Hepatocyte (in vitro differentiated cells): Measurements from ENCODE around the gene RBBP4. TPM values are rescaled to one million over a fixed set of nuclear protein-coding genes. Genes with fewer than 3 reads are reported as not detected.
"Not testable (repeated sequence)": the region's sequence is repeated elsewhere in the genome, so short reads cannot be mapped to it uniquely, and the experiment has no call there.

ENCODE experiments used
- DNase-seq: peaks from one replicate; pipeline ENCODE4 v3.0.0-alpha.2; 2016; ENCODE audit warnings: low spot score
- H2AFZ ChIP-seq: fragments of 200-600 bp; sonication (generic); 2 replicates; pipeline ENCODE4 v1.6.0; 2016; ENCODE audit warnings: antibody characterized with exemption, mild to moderate bottlenecking
- H3K27ac ChIP-seq: fragments of 200-600 bp; sonication (generic); 2 replicates; pipeline ENCODE4 v1.5.1; 2016; ENCODE audit warnings: mild to moderate bottlenecking
- H3K27me3 ChIP-seq: fragments of 200-600 bp; sonication (generic); 2 replicates; pipeline ENCODE4 v1.6.1; 2016
- H3K36me3 ChIP-seq: fragments of 200-600 bp; sonication (generic); replicated peaks from 2 replicates; pipeline ENCODE4 v1.5.1; 2016; ENCODE audit warnings: low read depth; ENCODE audit not compliant: insufficient read depth
- H3K4me1 ChIP-seq: fragments of 200-600 bp; sonication (generic); 2 replicates; pipeline ENCODE4 v1.5.1; 2016; ENCODE audit warnings: mild to moderate bottlenecking, moderate library complexity; ENCODE audit not compliant: insufficient read depth
- H3K4me2 ChIP-seq: fragments of 200-600 bp; sonication (generic); 2 replicates; pipeline ENCODE4 v1.6.0; 2016
- H3K4me3 ChIP-seq: fragments of 200-600 bp; sonication (generic); 2 replicates; pipeline ENCODE4 v1.5.1; 2016; ENCODE audit warnings: mild to moderate bottlenecking
- H3K79me2 ChIP-seq: fragments of 200-600 bp; sonication (generic); 2 replicates; pipeline ENCODE4 v1.6.0; 2017; ENCODE audit warnings: mild to moderate bottlenecking
- H3K9me2 ChIP-seq: fragments of 200-600 bp; sonication (generic); replicated peaks from 2 replicates; pipeline ENCODE4 v1.6.0; 2017; ENCODE audit warnings: mild to moderate bottlenecking; ENCODE audit not compliant: insufficient read depth
- H3K9me3 ChIP-seq: fragments of 200-600 bp; sonication (generic); 2 replicates; pipeline ENCODE4 v1.5.1; 2016; ENCODE audit warnings: low read depth, mild to moderate bottlenecking
- H4K20me1 ChIP-seq: fragments of 200-600 bp; sonication (generic); 2 replicates; pipeline ENCODE4 v1.6.0; 2016; ENCODE audit warnings: mild to moderate bottlenecking; ENCODE audit not compliant: insufficient read depth, poor library complexity, severe bottlenecking
- CTCF ChIP-seq: fragments of 200-600 bp; sonication (generic); IDR thresholded peaks from 2 replicates; pipeline ENCODE4 v1.5.1; 2016; ENCODE audit warnings: antibody characterized with exemption, mild to moderate bottlenecking; ENCODE audit not compliant: poor library complexity
- EZH2 ChIP-seq: fragments of 200-600 bp; sonication (generic); IDR thresholded peaks from 2 replicates; pipeline ENCODE4 v1.6.1; 2016; ENCODE audit warnings: antibody characterized with exemption, mild to moderate bottlenecking, borderline replicate concordance
- EZH2phosphoT487 ChIP-seq: fragments of 200-600 bp; sonication (generic); IDR thresholded peaks from one replicate; pipeline ENCODE4 v1.6.1; 2018; ENCODE audit warnings: antibody characterized with exemption, mild to moderate bottlenecking, low read depth, moderate library complexity; ENCODE audit not compliant: unreplicated experiment, severe bottlenecking
- WGBS: methylation state at CpG from one replicate; pipeline ENCODE4 v1.1.6; 2016; ENCODE audit warnings: low lambda C conversion rate; ENCODE audit errors: missing lambda C conversion rate; 5-methylcytosine and 5-hydroxymethylcytosine counted together
- polyA plus RNA-seq: library from polyadenylated mRNA; unstranded; fragments of >200 nt; fragmentation: Nextera tagmentation; extraction: Ambion mirVana; gene quantifications from 2 replicates; pipeline ENCODE4 v1.2.1, GENCODE V29; 2016
- total RNA-seq: library from RNA; depleted of rRNA; stranded (reverse); fragments of >200 nt; gene quantifications from 2 replicates; pipeline ENCODE4 v1.2.3, GENCODE V29; 2014

Gene RBBP4
- total and polyA plus RNA-seq, 2 experiments from 2014 or later = 139 to 177 TPM

DNA sequence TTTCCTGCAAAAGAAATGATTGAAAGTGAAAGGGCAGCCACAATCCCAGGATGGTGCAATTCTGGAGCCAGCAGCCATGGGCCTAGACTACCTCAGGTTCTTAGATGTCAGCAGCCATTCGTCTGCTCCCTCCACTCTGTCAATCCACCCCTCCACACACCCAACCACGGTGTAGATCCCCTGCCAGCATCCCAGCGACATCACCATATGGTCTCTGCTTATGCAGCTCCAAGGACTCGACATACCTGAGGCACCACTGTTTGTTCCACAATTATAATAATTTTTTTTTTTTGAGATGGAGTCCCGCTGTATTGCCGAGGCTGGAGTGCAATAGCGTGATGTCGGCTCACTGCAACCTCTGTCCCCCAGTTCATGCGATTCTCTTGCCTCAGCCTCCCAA is 45.0 kb downstream of the RBBP4 start:
- Histone ChIP-seq H3K27me3 (no peaks in the 10 kb centered on the region), H3K36me3 (no peaks in the 10 kb centered on the region), H3K9me2 (no peaks in the 10 kb centered on the region), H4K20me1 (no peaks in the 10 kb centered on the region), H3K27ac (no peak overlapping the region), H2AFZ (no peak overlapping the region), H3K4me3 (no peak overlapping the region), H3K4me1 (peaks cover 4% of the 10 kb centered on the region), H3K79me2 (no peaks in the 10 kb centered on the region), H3K9me3 (no peaks in the 10 kb centered on the region), H3K4me2 (no peak overlapping the region)
- TF ChIP-seq EZH2 = no peak
- no peak for TF ChIP-seq CTCF
- TF ChIP-seq EZH2phosphoT487 = no peak
- DNase-seq = no peak
- 93% methylated on average over 9 of the region's 9 CpGs for WGBS

- WGBS = 92% methylated on average over 8 of the region's 8 CpGs
- H3K27ac ChIP-seq, H3K79me2 ChIP-seq: not testable (repeated sequence)
These were observed 46.0 kb downstream of the RBBP4 start for GRCh38 chr1:32696996-32697395.

GRCh38 chr1:32701421-32701911 is 50.5 kb downstream of the RBBP4 start:
- H3K4me2 ChIP-seq = peak overlapping the region; percentile 100
- no peaks in the 10 kb centered on the region for H3K27me3 ChIP-seq
- no peak for TF ChIP-seq EZH2
- TF ChIP-seq CTCF = no peak
- no peak for TF ChIP-seq EZH2phosphoT487
- H3K79me2 ChIP-seq = no peaks in the 10 kb centered on the region
- peak overlapping the region; percentile 94 for H3K27ac ChIP-seq
- no peak overlapping the region for H3K4me3 ChIP-seq
- DNase-seq = no peak
- peaks cover 33% of the 10 kb centered on the region for H3K4me1 ChIP-seq
- H3K36me3 ChIP-seq = no peaks in the 10 kb centered on the region
- no peaks in the 10 kb centered on the region for H3K9me2 ChIP-seq
- WGBS = 55% methylated on average over 6 of the region's 6 CpGs
- no peaks in the 10 kb centered on the region for H4K20me1 ChIP-seq
- no peak overlapping the region for H2AFZ ChIP-seq
- no peaks in the 10 kb centered on the region for H3K9me3 ChIP-seq

More at GRCh38 chr1:32696996-32697395, 46.0 kb downstream of the RBBP4 start:
- H3K9me3 ChIP-seq, H4K20me1 ChIP-seq, H3K36me3 ChIP-seq, DNase-seq, H2AFZ ChIP-seq, H3K27me3 ChIP-seq, H3K4me2 ChIP-seq, H3K4me3 ChIP-seq, H3K9me2 ChIP-seq: not testable (repeated sequence)
- H3K4me1 ChIP-seq = peaks cover 13% of the 10 kb centered on the region

DNA sequence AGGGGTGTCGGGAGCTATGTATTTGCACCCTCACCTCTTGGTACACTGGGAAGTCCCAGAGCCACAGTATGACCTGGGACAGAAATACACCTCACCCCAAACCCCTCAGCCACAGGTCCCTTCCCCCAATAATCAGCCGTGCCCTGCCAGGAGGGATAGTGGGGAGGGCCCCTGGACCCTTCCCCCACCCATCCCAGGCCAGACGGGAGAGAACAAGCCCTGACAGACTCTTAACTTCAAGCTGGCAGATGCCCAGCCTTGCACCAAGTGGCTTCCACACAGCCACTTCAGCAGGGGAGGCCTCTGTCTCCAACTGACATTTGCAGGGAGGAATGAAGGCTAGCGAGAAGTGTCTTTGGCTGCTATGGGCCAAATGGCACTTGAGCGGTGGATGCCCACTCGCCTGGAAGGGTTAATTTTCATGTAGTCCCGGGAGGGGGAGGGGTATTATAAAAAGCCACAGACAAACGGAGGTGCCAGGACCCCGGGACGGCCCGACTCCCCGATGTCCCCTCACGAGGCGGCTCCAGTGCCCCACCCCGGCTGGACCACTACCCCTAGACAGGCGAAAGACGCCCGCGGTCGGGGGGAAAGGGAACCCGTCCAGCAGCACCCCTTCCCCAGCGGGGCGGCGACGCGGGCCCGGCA is 51.1 kb downstream of the RBBP4 start:
- DNase-seq = no peak
- Histone ChIP-seq H3K79me2 (no peaks in the 10 kb centered on the region), H3K4me2 (peak overlapping the region; percentile 100), H4K20me1 (no peaks in the 10 kb centered on the region), H3K36me3 (no peaks in the 10 kb centered on the region), H2AFZ (peak overlapping the region; percentile 55), H3K27me3 (no peaks in the 10 kb centered on the region), H3K9me3 (no peaks in the 10 kb centered on the region), H3K27ac (peak overlapping the region; percentile 94), H3K4me1 (peaks cover 33% of the 10 kb centered on the region), H3K9me2 (no peaks in the 10 kb centered on the region), H3K4me3 (peak overlapping the region; percentile 65)
- TF ChIP-seq EZH2phosphoT487 (no peak), EZH2 (peak; percentile 17)
- WGBS = 10% methylated on average over 27 of the region's 27 CpGs
